ENCODE data around the gene HIVEP3. TPM values are rescaled to one million over a fixed set of nuclear protein-coding genes. Genes with fewer than 3 reads are reported as not detected.

HIVEP3 gene
- polyA plus RNA-seq, 1 donor (not counting 4 experiments of a cell fraction or from before 2014, with no cell fraction given), result 1.1 TPM

DNA sequence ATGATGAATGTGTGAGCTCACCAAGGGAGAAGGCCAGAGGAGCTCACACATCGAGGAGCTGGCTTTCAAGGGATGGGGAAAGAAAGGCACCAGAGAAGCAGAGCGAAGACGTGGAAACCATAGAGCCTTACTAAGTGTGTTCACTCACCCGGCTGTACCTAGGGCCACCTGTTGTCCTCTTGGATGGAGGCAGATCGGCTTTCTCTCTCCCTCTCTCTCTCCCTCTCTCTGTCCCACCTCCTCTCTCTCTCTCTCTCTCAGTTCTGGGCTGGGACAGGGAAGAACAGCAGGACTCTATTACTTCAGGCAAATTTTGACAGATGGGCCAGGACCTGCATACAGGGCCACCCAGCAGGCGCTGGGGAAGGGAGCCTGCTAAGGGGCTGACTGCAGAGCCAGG is 64.8 kb downstream of the HIVEP3 start:
- dilution Hi-C loops (cut with MboI; ENCODE audit: extremely low pct_ligation_motif_present, low sequenced_read_pairs), result no loop called here
- H3K9me1 ChIP-seq (ENCODE audit: control insufficient read depth, extremely low read depth, insufficient read depth, low read length), result no peaks in the 10 kb centered on the region
- no peak overlapping the region for H2AFZ ChIP-seq (ENCODE audit: control insufficient read depth, low read length)
- H4K20me1 ChIP-seq (ENCODE audit: control insufficient read depth, extremely low read depth, insufficient read depth, low read length), result no peaks in the 10 kb centered on the region
- TF ChIP-seq EZH2 (IDR thresholded peaks at IDR 0.05; ENCODE audit: low read length) (no peak), CTCF (optimal IDR thresholded peaks at IDR 0.05 in 1 of 3, IDR thresholded peaks at IDR 0.05 in 1 of 3, conservative IDR thresholded peaks at IDR 0.05 in 1 of 3; ENCODE audit: extremely low read depth in 1 of 3, insufficient read depth in 2 of 3, low read length in 3 of 3) (no peak)
- FAIRE-seq (no peak), DNase-seq (ENCODE audit: low read depth, low spot score) (no peak)
- H3K4me1 ChIP-seq (ENCODE audit: control insufficient read depth, extremely low read depth, insufficient read depth, low read length), result peaks cover 19% of the 10 kb centered on the region
- no peaks in the 10 kb centered on the region for H3K36me3 ChIP-seq (ENCODE audit: control insufficient read depth in 2 of 2, extremely low read depth in 1 of 2, insufficient read depth in 2 of 2, low read length in 2 of 2)
- no peak overlapping the region for H3K4me2 ChIP-seq (ENCODE audit: control insufficient read depth, extremely low read depth, insufficient read depth, low read depth, low read length)
- no peak overlapping the region for H3K4me3 ChIP-seq (ENCODE audit: control insufficient read depth in 2 of 3, extremely low read depth in 1 of 3, insufficient read depth in 2 of 3, low read depth in 1 of 3, low read length in 3 of 3)
- H3K79me2 ChIP-seq (ENCODE audit: control insufficient read depth, insufficient read depth, low read length), result no peaks in the 10 kb centered on the region
- no peak overlapping the region for H3K9ac ChIP-seq (ENCODE audit: control insufficient read depth, extremely low read depth, insufficient read depth, low read length)
- no peaks in the 10 kb centered on the region for H3K9me3 ChIP-seq (ENCODE audit: control insufficient read depth, low read depth, low read length)
- no peak overlapping the region for H3K27ac ChIP-seq (ENCODE audit: control insufficient read depth, insufficient read depth, low read length)
- H3K27me3 ChIP-seq (ENCODE audit: control insufficient read depth, extremely low read depth, insufficient read depth, low read length), result no peaks in the 10 kb centered on the region

- no peak overlapping the region for H3K4me3 ChIP-seq (ENCODE audit: control insufficient read depth in 2 of 3, extremely low read depth in 1 of 3, insufficient read depth in 2 of 3, low read depth in 1 of 3, low read length in 3 of 3)
- FAIRE-seq, result no peak
- H3K36me3 ChIP-seq (ENCODE audit: control insufficient read depth in 2 of 2, extremely low read depth in 1 of 2, insufficient read depth in 2 of 2, low read length in 2 of 2), result no peaks in the 10 kb centered on the region
- H3K9ac ChIP-seq (ENCODE audit: control insufficient read depth, extremely low read depth, insufficient read depth, low read length), result no peak overlapping the region
- no peaks in the 10 kb centered on the region for H3K9me1 ChIP-seq (ENCODE audit: control insufficient read depth, extremely low read depth, insufficient read depth, low read length)
- no peak for DNase-seq (ENCODE audit: low read depth, low spot score)
- no peak overlapping the region for H3K4me2 ChIP-seq (ENCODE audit: control insufficient read depth, extremely low read depth, insufficient read depth, low read depth, low read length)
- H4K20me1 ChIP-seq (ENCODE audit: control insufficient read depth, extremely low read depth, insufficient read depth, low read length), result no peaks in the 10 kb centered on the region
- TF ChIP-seq CTCF (optimal IDR thresholded peaks at IDR 0.05 in 1 of 3, IDR thresholded peaks at IDR 0.05 in 1 of 3, conservative IDR thresholded peaks at IDR 0.05 in 1 of 3; ENCODE audit: extremely low read depth in 1 of 3, insufficient read depth in 2 of 3, low read length in 3 of 3) (no peak), EZH2 (IDR thresholded peaks at IDR 0.05; ENCODE audit: low read length) (no peak)
- peaks cover 19% of the 10 kb centered on the region for H3K4me1 ChIP-seq (ENCODE audit: control insufficient read depth, extremely low read depth, insufficient read depth, low read length)
- no peaks in the 10 kb centered on the region for H3K79me2 ChIP-seq (ENCODE audit: control insufficient read depth, insufficient read depth, low read length)
- H3K9me3 ChIP-seq (ENCODE audit: control insufficient read depth, low read depth, low read length), result no peaks in the 10 kb centered on the region
- dilution Hi-C loops (cut with MboI; ENCODE audit: extremely low pct_ligation_motif_present, low sequenced_read_pairs), result no loop called here
- H2AFZ ChIP-seq (ENCODE audit: control insufficient read depth, low read length), result no peak overlapping the region
- H3K27me3 ChIP-seq (ENCODE audit: control insufficient read depth, extremely low read depth, insufficient read depth, low read length), result peaks cover 4% of the 10 kb centered on the region
- no peak overlapping the region for H3K27ac ChIP-seq (ENCODE audit: control insufficient read depth, insufficient read depth, low read length)
Observed at GRCh38 chr1:41852091-41852490, 66.6 kb downstream of the HIVEP3 start.

Measured in keratinocyte (primary cell).